ENCODE results near the gene NR1H2. TPM values are rescaled to one million over a fixed set of nuclear protein-coding genes. Genes with fewer than 3 reads are reported as not detected.
A peak's percentile ranks its signal among the peaks of the same experiment; 100 is the strongest.

NR1H2 gene
- total and polyA plus RNA-seq, 4 donors = 30.4 to 58.1 (median 33.7) TPM

GRCh38 chr19:50427997-50428425 lies 51.8 kb downstream of the NR1H2 start:
- Histone ChIP-seq H3K4me3 (ENCODE audit: low read depth in 1 of 3, low read length in 3 of 3) (no peak overlapping the region), H3K9ac (ENCODE audit: low read depth in 1 of 2, low read length in 2 of 2) (no peak overlapping the region), H3K36me3 (ENCODE audit: control insufficient read depth in 4 of 4, insufficient read depth in 3 of 4, low read depth in 1 of 4, low read length in 3 of 4) (no peaks in the 10 kb centered on the region), H3K27me3 (ENCODE audit: control insufficient read depth in 4 of 4, insufficient read depth in 4 of 4, low read length in 3 of 4) (peaks cover 0 to 5% (median 0%) of the 10 kb centered on the region in 4 donors), H3K27ac (ENCODE audit: low read depth in 1 of 2, low read length in 2 of 2) (peak overlapping the region in 1 of 2 donors; percentile 37), H3K4me1 (ENCODE audit: control insufficient read depth in 4 of 4, insufficient read depth in 4 of 4, low read length in 3 of 4) (peaks cover 2 to 9% (median 5%) of the 10 kb centered on the region in 4 donors), H3K9me3 (ENCODE audit: control insufficient read depth in 4 of 4, low read length in 3 of 4) (no peaks in the 10 kb centered on the region)
- WGBS = 18% methylated on average over 38 of the region's 38 CpGs
- TF ChIP-seq NR2F2 (IDR thresholded peaks at IDR 0.05) = no peak
- TF ChIP-seq, protein P1, sequence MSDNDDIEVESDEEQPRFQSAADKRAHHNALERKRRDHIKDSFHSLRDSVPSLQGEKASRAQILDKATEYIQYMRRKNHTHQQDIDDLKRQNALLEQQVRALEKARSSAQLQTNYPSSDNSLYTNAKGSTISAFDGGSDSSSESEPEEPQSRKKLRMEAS (IDR thresholded peaks at IDR 0.05) = no peak
- TF ChIP-seq, protein P2, sequence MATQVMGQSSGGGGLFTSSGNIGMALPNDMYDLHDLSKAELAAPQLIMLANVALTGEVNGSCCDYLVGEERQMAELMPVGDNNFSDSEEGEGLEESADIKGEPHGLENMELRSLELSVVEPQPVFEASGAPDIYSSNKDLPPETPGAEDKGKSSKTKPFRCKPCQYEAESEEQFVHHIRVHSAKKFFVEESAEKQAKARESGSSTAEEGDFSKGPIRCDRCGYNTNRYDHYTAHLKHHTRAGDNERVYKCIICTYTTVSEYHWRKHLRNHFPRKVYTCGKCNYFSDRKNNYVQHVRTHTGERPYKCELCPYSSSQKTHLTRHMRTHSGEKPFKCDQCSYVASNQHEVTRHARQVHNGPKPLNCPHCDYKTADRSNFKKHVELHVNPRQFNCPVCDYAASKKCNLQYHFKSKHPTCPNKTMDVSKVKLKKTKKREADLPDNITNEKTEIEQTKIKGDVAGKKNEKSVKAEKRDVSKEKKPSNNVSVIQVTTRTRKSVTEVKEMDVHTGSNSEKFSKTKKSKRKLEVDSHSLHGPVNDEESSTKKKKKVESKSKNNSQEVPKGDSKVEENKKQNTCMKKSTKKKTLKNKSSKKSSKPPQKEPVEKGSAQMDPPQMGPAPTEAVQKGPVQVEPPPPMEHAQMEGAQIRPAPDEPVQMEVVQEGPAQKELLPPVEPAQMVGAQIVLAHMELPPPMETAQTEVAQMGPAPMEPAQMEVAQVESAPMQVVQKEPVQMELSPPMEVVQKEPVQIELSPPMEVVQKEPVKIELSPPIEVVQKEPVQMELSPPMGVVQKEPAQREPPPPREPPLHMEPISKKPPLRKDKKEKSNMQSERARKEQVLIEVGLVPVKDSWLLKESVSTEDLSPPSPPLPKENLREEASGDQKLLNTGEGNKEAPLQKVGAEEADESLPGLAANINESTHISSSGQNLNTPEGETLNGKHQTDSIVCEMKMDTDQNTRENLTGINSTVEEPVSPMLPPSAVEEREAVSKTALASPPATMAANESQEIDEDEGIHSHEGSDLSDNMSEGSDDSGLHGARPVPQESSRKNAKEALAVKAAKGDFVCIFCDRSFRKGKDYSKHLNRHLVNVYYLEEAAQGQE (IDR thresholded peaks at IDR 0.05) = no peak
- no peak for TF ChIP-seq RXRA (IDR thresholded peaks at IDR 0.05)
- TF ChIP-seq FOXA2 (IDR thresholded peaks at IDR 0.05) = no peak
- TF ChIP-seq JUND (IDR thresholded peaks at IDR 0.05) = no peak
- no peak for TF ChIP-seq YY1 (IDR thresholded peaks at IDR 0.05)
- TF ChIP-seq SP1 (IDR thresholded peaks at IDR 0.05) = no peak
- TF ChIP-seq FOXA1 (IDR thresholded peaks at IDR 0.05) = no peak
- TF ChIP-seq CTCF (IDR thresholded peaks at IDR 0.05; ENCODE audit: low read depth, low read length, missing input control) = no peak
- TF ChIP-seq RAD21 (IDR thresholded peaks at IDR 0.05) = no peak
- TF ChIP-seq HNF4A (conservative IDR thresholded peaks at IDR 0.05) = no peak
- TF ChIP-seq ATF3 (IDR thresholded peaks at IDR 0.05) = no peak
- TF ChIP-seq HNF4G (IDR thresholded peaks at IDR 0.05) = no peak
- DNase-seq (ENCODE audit: low spot score) = no peak

- 81% methylated on average over 7 of the region's 7 CpGs for WGBS
- Histone ChIP-seq H3K27me3 (ENCODE audit: control insufficient read depth in 4 of 4, insufficient read depth in 4 of 4, low read length in 3 of 4) (peaks cover 0 to 6% (median 0%) of the 10 kb centered on the region in 4 donors), H3K9ac (ENCODE audit: low read depth in 1 of 2, low read length in 2 of 2) (no peak overlapping the region)
- TF ChIP-seq JUND (IDR thresholded peaks at IDR 0.05) = no peak
- TF ChIP-seq, protein P3, sequence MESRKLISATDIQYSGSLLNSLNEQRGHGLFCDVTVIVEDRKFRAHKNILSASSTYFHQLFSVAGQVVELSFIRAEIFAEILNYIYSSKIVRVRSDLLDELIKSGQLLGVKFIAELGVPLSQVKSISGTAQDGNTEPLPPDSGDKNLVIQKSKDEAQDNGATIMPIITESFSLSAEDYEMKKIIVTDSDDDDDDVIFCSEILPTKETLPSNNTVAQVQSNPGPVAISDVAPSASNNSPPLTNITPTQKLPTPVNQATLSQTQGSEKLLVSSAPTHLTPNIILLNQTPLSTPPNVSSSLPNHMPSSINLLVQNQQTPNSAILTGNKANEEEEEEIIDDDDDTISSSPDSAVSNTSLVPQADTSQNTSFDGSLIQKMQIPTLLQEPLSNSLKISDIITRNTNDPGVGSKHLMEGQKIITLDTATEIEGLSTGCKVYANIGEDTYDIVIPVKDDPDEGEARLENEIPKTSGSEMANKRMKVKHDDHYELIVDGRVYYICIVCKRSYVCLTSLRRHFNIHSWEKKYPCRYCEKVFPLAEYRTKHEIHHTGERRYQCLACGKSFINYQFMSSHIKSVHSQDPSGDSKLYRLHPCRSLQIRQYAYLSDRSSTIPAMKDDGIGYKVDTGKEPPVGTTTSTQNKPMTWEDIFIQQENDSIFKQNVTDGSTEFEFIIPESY (IDR thresholded peaks at IDR 0.05) = no peak
- TF ChIP-seq, protein P1 (IDR thresholded peaks at IDR 0.05) = no peak
- no peak for TF ChIP-seq HNF4G (IDR thresholded peaks at IDR 0.05)
- no peak for TF ChIP-seq ATF3 (IDR thresholded peaks at IDR 0.05)
- TF ChIP-seq FOXA1 (IDR thresholded peaks at IDR 0.05) = no peak
- no peak for TF ChIP-seq GABPA (IDR thresholded peaks at IDR 0.05 in 1 of 2, conservative IDR thresholded peaks at IDR 0.05 in 1 of 2)
- no peak for TF ChIP-seq CTCF (IDR thresholded peaks at IDR 0.05; ENCODE audit: low read depth, low read length, missing input control)
- no peak for TF ChIP-seq HNF4A (conservative IDR thresholded peaks at IDR 0.05)
These were observed 52.7 kb downstream of the NR1H2 start for GRCh38 chr19:50428772-50429463.

More at GRCh38 chr19:50428772-50429463, 52.7 kb downstream of the NR1H2 start:
- Histone ChIP-seq H3K4me3 (ENCODE audit: low read depth in 1 of 3, low read length in 3 of 3) (no peak overlapping the region), H3K9me3 (ENCODE audit: control insufficient read depth in 4 of 4, low read length in 3 of 4) (no peaks in the 10 kb centered on the region), H3K36me3 (ENCODE audit: control insufficient read depth in 4 of 4, insufficient read depth in 3 of 4, low read depth in 1 of 4, low read length in 3 of 4) (no peaks in the 10 kb centered on the region), H3K4me1 (ENCODE audit: control insufficient read depth in 4 of 4, insufficient read depth in 4 of 4, low read length in 3 of 4) (peaks cover 2 to 9% (median 5%) of the 10 kb centered on the region in 4 donors), H3K27ac (ENCODE audit: low read depth in 1 of 2, low read length in 2 of 2) (no peak overlapping the region)
- no peak for DNase-seq (ENCODE audit: low spot score)
